WTC11 (cell line): ENCODE measurements around the gene SLC16A10. TPM values are rescaled to one million over a fixed set of nuclear protein-coding genes. Genes with fewer than 3 reads are reported as not detected.

Experiments used
- ATAC-seq: fragments of 200-7000 bp; cut with Tn5 transposase; 2 replicates; pipeline ENCODE4 v1.10.0; 2021; ENCODE audit warnings: mild to moderate bottlenecking, moderate library complexity
- CTCF ChIA-PET: fragments of 300-600 bp; sonication (Branson Sonifier 250); formaldehyde crosslinking; loops from one replicate; lab custom pipeline; 2021; ENCODE audit warnings: antibody characterized with exemption; lab: Charles Lee
- POLR2A ChIA-PET: fragments of 350-600 bp; sonication (Branson Sonifier 250); formaldehyde crosslinking; loops from one replicate; lab custom pipeline; 2021; ENCODE audit warnings: antibody characterized with exemption; lab: Charles Lee
- DNase-seq: peaks from one replicate; pipeline ENCODE4 v3.0.0; 2021; ENCODE audit warnings: low spot score
- H3K27ac Mint-ChIP-seq: 2 replicates; pipeline ENCODE4 v1.8.0; 2021; ENCODE audit warnings: mixed read lengths
- H3K27me3 Mint-ChIP-seq: 2 replicates; pipeline ENCODE4 v1.8.0; 2021; ENCODE audit warnings: low read depth, mild to moderate bottlenecking, moderate library complexity, mixed read lengths
- H3K36me3 Mint-ChIP-seq: 2 replicates; pipeline ENCODE4 v1.8.0; 2021; ENCODE audit warnings: mixed read lengths
- H3K4me1 Mint-ChIP-seq: 2 replicates; pipeline ENCODE4 v1.8.0; 2022; ENCODE audit warnings: mixed read lengths
- H3K4me3 Mint-ChIP-seq: 2 replicates; pipeline ENCODE4 v1.8.0; 2021; ENCODE audit warnings: mild to moderate bottlenecking, moderate library complexity, mixed read lengths
- H3K9me3 Mint-ChIP-seq: 2 replicates; pipeline ENCODE4 v1.8.0; 2021; ENCODE audit warnings: mixed read lengths
- AR ChIP-seq: fragments of 250-450 bp; sonication (Bioruptor Pico); IDR thresholded peaks from 2 replicates; pipeline ENCODE4 v1.9.0; 2021; ENCODE audit warnings: mild to moderate bottlenecking
- CDX4 ChIP-seq: fragments of 250-450 bp; sonication (Bioruptor Pico); IDR thresholded peaks from 2 replicates; pipeline ENCODE4 v1.9.0; 2021; ENCODE audit warnings: moderate library complexity, mild to moderate bottlenecking, inconsistent platforms, borderline replicate concordance
- HMGXB4 ChIP-seq: sonication (generic); formaldehyde crosslinking; IDR thresholded peaks from 2 replicates; pipeline ENCODE4 v1.8.1; 2023; ENCODE audit warnings: mild to moderate bottlenecking, moderate library complexity, missing genetic modification reagents
- JAZF1 ChIP-seq: fragments of 250-450 bp; sonication (Bioruptor Pico); IDR thresholded peaks from 2 replicates; pipeline ENCODE4 v1.9.0; 2021; ENCODE audit warnings: moderate library complexity, mild to moderate bottlenecking, inconsistent platforms
- MLX ChIP-seq: sonication (generic); formaldehyde crosslinking; IDR thresholded peaks from 2 replicates; pipeline ENCODE4 v1.8.1; 2023; ENCODE audit warnings: mild to moderate bottlenecking, missing genetic modification reagents, moderate library complexity
- NR3C1 ChIP-seq: sonication (generic); formaldehyde crosslinking; conservative IDR thresholded peaks from 2 replicates; pipeline ENCODE4 v1.8.1; 2023; ENCODE audit warnings: low read depth, mild to moderate bottlenecking, missing genetic modification reagents
- SP1 ChIP-seq: sonication (generic); formaldehyde crosslinking; conservative IDR thresholded peaks from 2 replicates; pipeline ENCODE4 v1.8.1; 2022; ENCODE audit warnings: missing genetic modification reagents
- TCF7 ChIP-seq: sonication (generic); formaldehyde crosslinking; IDR thresholded peaks from 2 replicates; pipeline ENCODE4 v1.8.0; 2022; ENCODE audit warnings: mild to moderate bottlenecking, low read depth, missing genetic modification reagents, moderate library complexity
- USF2 ChIP-seq: sonication (generic); formaldehyde crosslinking; IDR thresholded peaks from 2 replicates; pipeline ENCODE4 v1.8.1; 2023; ENCODE audit warnings: mild to moderate bottlenecking, missing genetic modification reagents, moderate library complexity
- ZBTB43 ChIP-seq: sonication (generic); formaldehyde crosslinking; IDR thresholded peaks from 2 replicates; pipeline ENCODE4 v1.8.1; 2023; ENCODE audit warnings: mild to moderate bottlenecking, missing genetic modification reagents
- ZMAT4 ChIP-seq: fragments of 250-450 bp; sonication (Bioruptor Pico); IDR thresholded peaks from 2 replicates; pipeline ENCODE4 v1.9.0; 2021; ENCODE audit warnings: mild to moderate bottlenecking
- ZNF138 ChIP-seq: sonication (generic); formaldehyde crosslinking; conservative IDR thresholded peaks from 2 replicates; pipeline ENCODE4 v1.8.1; 2022; ENCODE audit warnings: mild to moderate bottlenecking, moderate library complexity, missing genetic modification reagents
- ZNF219 ChIP-seq: sonication (generic); formaldehyde crosslinking; IDR thresholded peaks from 2 replicates; pipeline ENCODE4 v1.8.0; 2023; ENCODE audit warnings: missing genetic modification reagents, mild to moderate bottlenecking, borderline replicate concordance
- ZNF281 ChIP-seq: sonication (generic); formaldehyde crosslinking; IDR thresholded peaks from 2 replicates; pipeline ENCODE4 v1.8.0; 2023; ENCODE audit warnings: mild to moderate bottlenecking, missing genetic modification reagents
- ZNF423 ChIP-seq: fragments of 250-450 bp; sonication (Bioruptor Pico); IDR thresholded peaks from 2 replicates; pipeline ENCODE4 v2.1.2; 2022; ENCODE audit warnings: mild to moderate bottlenecking, moderate library complexity
- ZSCAN18 ChIP-seq: fragments of 250-450 bp; sonication (Bioruptor Pico); IDR thresholded peaks from 2 replicates; pipeline ENCODE4 v2.1.2; 2022; ENCODE audit warnings: mild to moderate bottlenecking, moderate library complexity
- total RNA-seq: library from RNA; stranded (reverse); gene quantifications from 3 replicates; pipeline ENCODE4 v1.2.3, GENCODE V29; 2021

The SLC16A10 gene
- total RNA-seq, 1 experiment from 2014 or later = 18.4 TPM

GRCh38 chr6:111239461-111239860, 152.2 kb downstream of the SLC16A10 start (continued):
- no peak for TF ChIP-seq CDX4 (CRISPR knock-in tag)
- no peak for TF ChIP-seq ZMAT4 (CRISPR knock-in tag)
- TF ChIP-seq HMGXB4 = no peak
- TF ChIP-seq ZNF138 (CRISPR knock-in tag) = no peak
- TF ChIP-seq USF2 = no peak
- no peak for TF ChIP-seq ZNF281

- CTCF ChIA-PET = interaction anchor here (2.2 kb wide), 1 partner anchor 16 kb away, joined by 10 read pairs; a partner anchor contains a TSS
- TF ChIP-seq MLX (CRISPR knock-in tag) = no peak
- no peaks in the 10 kb centered on the region for H3K27me3 Mint-ChIP-seq
- H3K36me3 Mint-ChIP-seq = no peaks in the 10 kb centered on the region
- H3K4me1 Mint-ChIP-seq = no peaks in the 10 kb centered on the region
- no peak overlapping the region for H3K27ac Mint-ChIP-seq
- ATAC-seq (no peak), DNase-seq (no peak)
- H3K9me3 Mint-ChIP-seq = no peaks in the 10 kb centered on the region
- no peak overlapping the region for H3K4me3 Mint-ChIP-seq
- POLR2A ChIA-PET = interaction anchor here (0.5 kb wide), 1 partner anchor 20 kb away, joined by 4 read pairs; no protein-coding TSS in a partner anchor
These were observed 155.1 kb downstream of the SLC16A10 start for GRCh38 chr6:111242452-111242851.

GRCh38 chr6:111243095-111243494, 155.8 kb downstream of the SLC16A10 start:
- DNase-seq (no peak), ATAC-seq (no peak)
- POLR2A ChIA-PET = interaction anchor here (0.5 kb wide), 1 partner anchor 19 kb away, joined by 4 read pairs; no protein-coding TSS in a partner anchor
- no peaks in the 10 kb centered on the region for H3K36me3 Mint-ChIP-seq
- no peak overlapping the region for H3K4me3 Mint-ChIP-seq
- no peaks in the 10 kb centered on the region for H3K4me1 Mint-ChIP-seq
- H3K27me3 Mint-ChIP-seq = no peaks in the 10 kb centered on the region
- H3K9me3 Mint-ChIP-seq = no peaks in the 10 kb centered on the region
- no peak overlapping the region for H3K27ac Mint-ChIP-seq
- CTCF ChIA-PET = interaction anchor here (2.2 kb wide), 1 partner anchor 16 kb away, joined by 10 read pairs; a partner anchor contains a TSS
- no peak for TF ChIP-seq JAZF1 (CRISPR knock-in tag)
- TF ChIP-seq ZSCAN18 (CRISPR knock-in tag) = no peak
- TF ChIP-seq ZNF281 = no peak
- no peak for TF ChIP-seq ZBTB43 (CRISPR knock-in tag)
- no peak for TF ChIP-seq ZNF219 (CRISPR knock-in tag)
- TF ChIP-seq TCF7 (CRISPR knock-in tag) = no peak
- no peak for TF ChIP-seq AR (CRISPR knock-in tag)
- no peak for TF ChIP-seq ZNF423 (CRISPR knock-in tag)
- TF ChIP-seq SP1 = no peak
- TF ChIP-seq NR3C1 (CRISPR knock-in tag) = no peak
